ENCODE results near the gene EBLN1.

The EBLN1 gene

DNA sequence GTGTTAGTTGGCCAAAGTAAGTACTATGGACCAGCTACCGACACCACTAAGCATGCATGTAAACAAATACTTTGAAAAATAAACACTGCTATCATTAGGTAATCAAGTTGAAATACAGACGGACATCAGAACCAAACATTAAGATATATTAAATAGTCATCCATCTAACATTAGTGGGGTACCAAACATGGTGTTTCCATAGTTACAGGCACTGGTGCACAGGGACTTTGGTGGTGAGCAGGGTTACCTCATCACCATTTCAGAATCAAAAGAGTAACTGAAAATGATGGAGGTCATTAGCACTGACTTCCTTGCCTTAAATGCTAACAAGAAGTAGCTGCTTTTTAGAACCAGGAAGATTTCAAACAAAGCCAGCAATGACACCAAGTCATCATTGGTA lies 23.9 kb downstream of the EBLN1 start:
- H3K4me2 ChIP-seq (ENCODE audit: low read length) = no peak overlapping the region

DNA sequence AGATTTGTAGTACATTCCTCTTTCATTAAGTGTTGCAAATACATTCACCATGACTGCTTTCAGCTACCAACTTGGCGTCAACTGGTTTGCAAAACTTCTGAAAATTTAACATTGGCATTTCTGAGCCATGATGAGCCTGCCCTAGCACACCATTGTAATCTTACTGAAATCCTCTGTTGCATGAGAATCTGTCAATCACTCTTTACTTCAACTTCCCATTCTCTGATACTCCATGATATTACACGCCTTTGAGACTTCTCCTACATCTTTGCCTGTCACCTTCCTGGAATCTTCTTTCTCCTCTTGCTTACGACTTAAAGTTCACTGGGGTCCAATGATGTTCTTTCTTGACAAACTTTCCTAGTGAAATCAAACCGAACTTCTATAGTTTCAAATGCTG lies 32.2 kb downstream of the EBLN1 start:
- no peaks in the 10 kb centered on the region for H3K4me1 ChIP-seq
- no peak overlapping the region for H2AFZ ChIP-seq
- no peaks in the 10 kb centered on the region for H3K79me2 ChIP-seq
- H3K27ac ChIP-seq = no peak overlapping the region
- no peak overlapping the region for H3K4me3 ChIP-seq (ENCODE audit: low read depth, low read length)
- no peaks in the 10 kb centered on the region for H3K9me3 ChIP-seq (ENCODE audit: control insufficient read depth, low read length)
- H3K4me2 ChIP-seq (ENCODE audit: low read length) = no peak overlapping the region
- no peaks in the 10 kb centered on the region for H3K27me3 ChIP-seq (ENCODE audit: control insufficient read depth, insufficient read depth, low read length)
- TF ChIP-seq, protein P1, sequence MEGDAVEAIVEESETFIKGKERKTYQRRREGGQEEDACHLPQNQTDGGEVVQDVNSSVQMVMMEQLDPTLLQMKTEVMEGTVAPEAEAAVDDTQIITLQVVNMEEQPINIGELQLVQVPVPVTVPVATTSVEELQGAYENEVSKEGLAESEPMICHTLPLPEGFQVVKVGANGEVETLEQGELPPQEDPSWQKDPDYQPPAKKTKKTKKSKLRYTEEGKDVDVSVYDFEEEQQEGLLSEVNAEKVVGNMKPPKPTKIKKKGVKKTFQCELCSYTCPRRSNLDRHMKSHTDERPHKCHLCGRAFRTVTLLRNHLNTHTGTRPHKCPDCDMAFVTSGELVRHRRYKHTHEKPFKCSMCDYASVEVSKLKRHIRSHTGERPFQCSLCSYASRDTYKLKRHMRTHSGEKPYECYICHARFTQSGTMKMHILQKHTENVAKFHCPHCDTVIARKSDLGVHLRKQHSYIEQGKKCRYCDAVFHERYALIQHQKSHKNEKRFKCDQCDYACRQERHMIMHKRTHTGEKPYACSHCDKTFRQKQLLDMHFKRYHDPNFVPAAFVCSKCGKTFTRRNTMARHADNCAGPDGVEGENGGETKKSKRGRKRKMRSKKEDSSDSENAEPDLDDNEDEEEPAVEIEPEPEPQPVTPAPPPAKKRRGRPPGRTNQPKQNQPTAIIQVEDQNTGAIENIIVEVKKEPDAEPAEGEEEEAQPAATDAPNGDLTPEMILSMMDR (IDR thresholded peaks at IDR 0.05) = no peak
- H3K9ac ChIP-seq = no peak overlapping the region
- H3K36me3 ChIP-seq (ENCODE audit: control insufficient read depth, insufficient read depth, low read length) = no peaks in the 10 kb centered on the region

More for the DNA sequence above, 23.9 kb downstream of the EBLN1 start:
- Histone ChIP-seq H3K36me3 (ENCODE audit: control insufficient read depth, insufficient read depth, low read length) (no peaks in the 10 kb centered on the region), H3K9ac (no peak overlapping the region), H2AFZ (no peak overlapping the region), H3K9me3 (ENCODE audit: control insufficient read depth, low read length) (no peaks in the 10 kb centered on the region), H3K4me3 (ENCODE audit: low read depth, low read length) (no peak overlapping the region), H3K4me1 (no peaks in the 10 kb centered on the region), H3K79me2 (no peaks in the 10 kb centered on the region), H3K27ac (no peak overlapping the region), H3K27me3 (ENCODE audit: control insufficient read depth, insufficient read depth, low read length) (no peaks in the 10 kb centered on the region)
- TF ChIP-seq, protein P1 (IDR thresholded peaks at IDR 0.05) = no peak

DNA sequence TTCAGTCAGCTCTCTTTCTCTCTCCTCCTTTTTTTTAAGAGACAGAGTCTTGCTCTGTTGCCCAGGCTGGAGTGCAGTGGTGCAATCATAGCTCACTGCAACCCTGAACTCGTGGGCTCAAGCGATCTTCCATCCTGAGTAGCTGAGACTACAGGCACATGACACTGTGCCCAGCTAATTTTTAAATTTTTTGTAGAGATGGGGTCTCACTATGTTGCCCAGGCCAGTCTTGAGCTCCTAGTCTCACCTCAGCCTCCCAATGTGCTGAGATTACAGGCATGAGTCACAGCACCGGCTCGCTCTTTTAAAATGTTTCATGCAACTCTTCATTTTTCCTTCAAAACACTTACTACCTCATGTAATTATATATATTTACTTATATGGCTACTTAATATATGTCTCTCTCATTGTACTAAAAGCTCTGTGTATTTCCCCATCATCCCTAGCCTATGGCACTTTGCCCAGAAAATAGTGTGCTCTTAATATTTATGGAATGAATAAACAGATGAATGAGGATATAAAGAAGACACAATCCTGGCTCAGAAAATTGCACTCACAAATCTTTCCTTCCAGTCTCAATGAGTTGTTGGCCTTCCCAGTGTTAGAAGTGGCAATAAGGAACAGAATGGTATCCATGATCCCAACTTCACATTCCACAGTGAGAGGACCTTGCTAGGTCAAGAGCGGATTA lies 33.9 kb downstream of the EBLN1 start:
- no peaks in the 10 kb centered on the region for H3K27me3 ChIP-seq (ENCODE audit: control insufficient read depth, insufficient read depth, low read length)
- no peak overlapping the region for H3K27ac ChIP-seq
- H2AFZ ChIP-seq = no peak overlapping the region
- no peaks in the 10 kb centered on the region for H3K4me1 ChIP-seq
- H3K4me3 ChIP-seq (ENCODE audit: low read depth, low read length) = no peak overlapping the region
- TF ChIP-seq, protein P1 (IDR thresholded peaks at IDR 0.05) = no peak
- no peak overlapping the region for H3K9ac ChIP-seq
- no peak overlapping the region for H3K4me2 ChIP-seq (ENCODE audit: low read length)
- H3K9me3 ChIP-seq (ENCODE audit: control insufficient read depth, low read length) = no peaks in the 10 kb centered on the region
- H3K36me3 ChIP-seq (ENCODE audit: control insufficient read depth, insufficient read depth, low read length) = no peaks in the 10 kb centered on the region
- H3K79me2 ChIP-seq = no peaks in the 10 kb centered on the region

DNA sequence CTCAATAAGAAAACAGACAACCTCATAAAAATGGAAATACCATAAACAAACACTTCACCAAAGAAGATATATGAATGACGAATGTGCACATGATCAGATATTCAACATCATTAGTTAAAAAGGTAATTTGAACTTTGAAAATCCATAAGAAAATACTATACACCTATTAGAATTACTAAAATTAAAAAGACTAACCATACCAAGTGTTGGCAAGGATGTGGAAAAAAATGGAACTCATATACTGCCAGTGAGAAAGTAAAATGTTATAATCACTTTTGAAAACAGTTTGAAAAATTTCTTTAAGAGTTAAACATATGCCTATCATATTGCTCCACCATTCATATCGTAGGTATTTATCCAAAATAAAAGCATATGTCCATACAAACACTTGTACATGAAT lies 37.1 kb downstream of the EBLN1 start:
- H3K79me2 ChIP-seq = no peaks in the 10 kb centered on the region
- H3K9me3 ChIP-seq (ENCODE audit: control insufficient read depth, low read length) = no peaks in the 10 kb centered on the region
- H3K4me3 ChIP-seq (ENCODE audit: low read depth, low read length) = no peak overlapping the region
- H3K9ac ChIP-seq = no peak overlapping the region
- no peak overlapping the region for H2AFZ ChIP-seq
- H3K4me1 ChIP-seq = no peaks in the 10 kb centered on the region
- H3K27ac ChIP-seq = no peak overlapping the region
- H3K27me3 ChIP-seq (ENCODE audit: control insufficient read depth, insufficient read depth, low read length) = no peaks in the 10 kb centered on the region
- no peaks in the 10 kb centered on the region for H3K36me3 ChIP-seq (ENCODE audit: control insufficient read depth, insufficient read depth, low read length)
- TF ChIP-seq, protein P1 (IDR thresholded peaks at IDR 0.05) = no peak
- no peak overlapping the region for H3K4me2 ChIP-seq (ENCODE audit: low read length)

DNA sequence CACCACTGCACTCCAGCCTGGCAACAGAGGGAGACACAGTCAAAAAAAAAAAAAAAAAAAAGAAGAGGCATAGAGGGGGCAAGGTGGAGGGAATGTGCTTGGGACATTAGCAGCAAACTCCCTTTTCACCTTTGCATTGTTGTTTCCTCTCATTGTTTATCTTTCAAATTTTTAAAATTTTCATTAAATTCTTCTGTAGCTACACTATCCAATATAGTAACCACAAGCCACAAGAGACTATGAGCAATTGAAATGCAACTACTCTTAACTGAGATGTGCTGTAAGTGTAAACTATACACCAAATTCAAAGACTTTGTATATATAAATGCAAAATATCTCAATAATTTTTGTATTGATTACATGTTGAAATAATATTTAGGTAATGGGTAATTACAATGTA lies 43.4 kb downstream of the EBLN1 start:
- Histone ChIP-seq H2AFZ (no peak overlapping the region), H3K9ac (no peak overlapping the region), H3K27ac (no peak overlapping the region), H3K9me3 (ENCODE audit: control insufficient read depth, low read length) (no peaks in the 10 kb centered on the region), H3K4me1 (no peaks in the 10 kb centered on the region), H3K79me2 (no peaks in the 10 kb centered on the region), H3K36me3 (ENCODE audit: control insufficient read depth, insufficient read depth, low read length) (no peaks in the 10 kb centered on the region), H3K4me2 (ENCODE audit: low read length) (no peak overlapping the region), H3K4me3 (ENCODE audit: low read depth, low read length) (no peak overlapping the region), H3K27me3 (ENCODE audit: control insufficient read depth, insufficient read depth, low read length) (no peaks in the 10 kb centered on the region)
- TF ChIP-seq, protein P1 (IDR thresholded peaks at IDR 0.05) = no peak
